CD4-positive, alpha-beta T cell treated with Interleukin-6 at 100 ng/mL for 8 hours (primary cell): Measurements from ENCODE around the gene MTPN.

Experiments
- DNase-seq: peaks from one replicate; pipeline ENCODE4 v3.0.0-alpha.2; 2020; ENCODE audit warnings: mixed read lengths, low spot score

MTPN gene

GRCh38 chr7:135884495-135885232 lies 92.5 kb downstream of the MTPN start:
- DNase-seq, result no peak

DNA sequence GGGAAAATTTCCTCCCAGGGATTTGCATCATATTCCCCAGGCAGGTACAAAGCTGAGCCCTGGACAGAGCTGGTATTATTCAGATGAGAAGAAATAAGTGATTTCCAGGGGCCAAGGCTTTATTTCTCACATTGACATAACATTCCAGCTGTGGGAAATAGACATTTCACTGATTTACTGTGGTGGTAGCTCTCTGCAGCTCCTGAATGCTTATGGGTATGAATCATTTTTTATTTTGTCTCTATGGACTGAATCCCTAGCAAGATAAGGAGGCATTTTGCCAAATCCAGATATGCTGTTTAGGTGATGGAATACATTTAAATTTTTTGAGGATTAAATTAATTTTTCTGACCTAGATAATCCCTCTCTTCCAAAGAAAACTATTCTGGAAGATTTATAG lies 97.9 kb downstream of the MTPN start:
- DNase-seq, result no peak

- no peak for DNase-seq
Observed at GRCh38 chr7:135878284-135878683, 98.9 kb downstream of the MTPN start.

DNA sequence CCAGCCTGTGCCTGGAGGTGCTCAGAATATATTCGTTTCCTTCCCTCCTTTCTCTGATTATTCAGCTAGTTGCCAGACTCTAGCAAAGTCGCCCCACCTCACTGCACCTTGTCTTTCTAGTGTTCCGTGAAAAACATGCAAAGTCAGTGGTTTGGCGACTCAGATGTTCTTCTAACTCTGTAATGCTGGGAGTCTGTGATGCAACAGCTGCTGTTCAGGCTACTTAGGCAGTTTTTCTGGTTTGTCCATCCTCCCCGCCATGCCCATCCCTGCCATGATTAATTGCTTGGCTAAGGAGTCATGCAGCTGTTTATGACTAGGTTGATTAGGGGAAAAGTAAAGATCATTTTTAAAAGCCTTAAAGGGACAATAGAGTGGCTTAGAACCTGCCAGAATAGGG lies 99.4 kb downstream of the MTPN start:
- no peak for DNase-seq
